Panc1 (cell line): ENCODE results near the gene TRAPPC10. TPM values are rescaled to one million over a fixed set of nuclear protein-coding genes. Genes with fewer than 3 reads are reported as not detected.

ENCODE experiments used
- ATAC-seq: fragments of 200-7000 bp; cut with Tn5 transposase; 2 replicates; pipeline ENCODE4 v1.9.1; 2020; ENCODE audit warnings: mild to moderate bottlenecking, moderate library complexity
- Bru-seq: library from RNA; stranded (reverse); fragments of 400-500 nt; gene quantifications from one replicate; lab custom pipeline; 2021; lab: Mats Ljungman, UMichigan
- BruChase-seq, 2 experiments: library from RNA; stranded (reverse); fragments of 400-500 nt; gene quantifications; one replicate each; lab custom pipeline; 2021; lab: Mats Ljungman, UMichigan
- BruUV-seq: library from RNA; stranded (reverse); fragments of 400-500 nt; replicated peaks from 2 replicates; lab custom pipeline; 2021; lab: Mats Ljungman, UMichigan
- CTCF ChIA-PET: fragments of 300-600 bp; sonication (Branson Sonifier 250); formaldehyde crosslinking; loops from one replicate; lab custom pipeline; 2022; ENCODE audit warnings: antibody characterized with exemption; lab: Charles Lee
- POLR2A ChIA-PET: fragments of 300-600 bp; sonication (Branson Sonifier 250); formaldehyde crosslinking; loops from one replicate; lab custom pipeline; 2022; ENCODE audit warnings: antibody characterized with exemption; lab: Charles Lee
- DNase-seq: peaks from one replicate; pipeline ENCODE4 v3.0.0-alpha.2; 2010; ENCODE audit warnings: low read depth, low spot score
- H3K27ac ChIP-seq: 2 replicates; pipeline ENCODE4 v1.5.1; 2011; ENCODE audit warnings: mild to moderate bottlenecking, low read length, inconsistent platforms
- H3K27me3 ChIP-seq: fragments of 200-500 bp; sonication (Bioruptor generic); 2 replicates; pipeline ENCODE4 v1.6.0; 2014; ENCODE audit warnings: low read length, inconsistent platforms; ENCODE audit not compliant: control insufficient read depth, insufficient read depth
- H3K36me3 ChIP-seq: fragments of 200-500 bp; sonication (Bioruptor generic); 2 replicates; pipeline ENCODE4 v1.5.1; 2014; ENCODE audit warnings: inconsistent platforms, mild to moderate bottlenecking, low read length, moderate library complexity; ENCODE audit not compliant: control insufficient read depth, insufficient read depth
- H3K4me1 ChIP-seq: 2 replicates; pipeline ENCODE4 v1.5.1; 2011; ENCODE audit warnings: inconsistent platforms, mild to moderate bottlenecking, low read length, moderate library complexity; ENCODE audit not compliant: control insufficient read depth, insufficient read depth
- H3K4me3 ChIP-seq, 2 experiments: 2 replicates each; pipeline ENCODE4 v1.5.1; 2011 to 2012; ENCODE audit warnings: low read depth in 2 of 2, low read length in 2 of 2, mild to moderate bottlenecking in 2 of 2, inconsistent platforms in 1 of 2, moderate library complexity in 1 of 2
- H3K9me3 ChIP-seq: fragments of 200-500 bp; sonication (Bioruptor generic); 2 replicates; pipeline ENCODE4 v1.5.1; 2014; ENCODE audit warnings: low read depth, mild to moderate bottlenecking, inconsistent platforms, low read length, moderate library complexity; ENCODE audit not compliant: control insufficient read depth, insufficient read depth
- CTCF ChIP-seq: fragments of 450-650 bp; IDR thresholded peaks from 2 replicates; pipeline ENCODE4 v1.5.1; 2017; ENCODE audit warnings: mild to moderate bottlenecking
- POLR2AphosphoS5 ChIP-seq: IDR thresholded peaks from 2 replicates; pipeline ENCODE4 v1.6.1; 2012; ENCODE audit warnings: mild to moderate bottlenecking, low read depth, low read length, moderate library complexity
- REST ChIP-seq, 2 experiments: IDR thresholded peaks; 2 replicates each; pipeline ENCODE4 v1.6.1; 2011 to 2012; ENCODE audit warnings: low read depth in 2 of 2, control low read depth in 1 of 2, low read length in 1 of 2, mild to moderate bottlenecking in 1 of 2, moderate library complexity in 1 of 2; ENCODE audit not compliant: insufficient read depth in 1 of 2
- SIN3A ChIP-seq: IDR thresholded peaks from 2 replicates; pipeline ENCODE4 v1.6.1; 2012; ENCODE audit warnings: low read depth, mild to moderate bottlenecking, low read length, moderate library complexity, borderline replicate concordance; ENCODE audit not compliant: insufficient read depth
- TCF7L2 ChIP-seq: IDR thresholded peaks from 2 replicates; pipeline ENCODE4 v1.6.1; 2011; ENCODE audit warnings: mild to moderate bottlenecking, low read depth, low read length, inconsistent platforms
- in situ Hi-C: cut with HindIII; loops from 2 replicates; pipeline ENCODE4 v1.10.0; 2016; ENCODE audit warnings: low sequenced_read_pairs, low pct_unique_long_range_greater_than_20kb
- intact Hi-C: fragments of 100-400 bp; cut with micrococcal nuclease; formaldehyde crosslinking; loops from one replicate; pipeline ENCODE4 v1.10.0; 2022; ENCODE audit not compliant: unreplicated experiment
- long read RNA-seq: library from polyadenylated mRNA; unstranded; transcript quantifications from one replicate; pipeline ENCODE4 v2.0.0, GENCODE V29; 2021; ENCODE audit not compliant: unreplicated experiment
- polyA plus RNA-seq: library from polyadenylated mRNA; unstranded; fragments of >200 nt; gene quantifications from one replicate; pipeline ENCODE4 v1.2.1, GENCODE V29; 2012; ENCODE audit warnings: missing spikeins; ENCODE audit not compliant: insufficient read length
- total RNA-seq: library from RNA; stranded (reverse); gene quantifications from one replicate; pipeline ENCODE4 v1.2.1, GENCODE V29; 2021; ENCODE audit not compliant: unreplicated experiment

Gene TRAPPC10
- total RNA-seq (34.5 TPM), Bru-seq, nascent RNA (percentile 78 among the genes with signal in this experiment), BruChase-seq, experiment 1, labeled RNA remaining after a 2-hour chase (percentile 74 among the genes with signal in this experiment), BruChase-seq, experiment 2, labeled RNA remaining after a 6-hour chase (percentile 80 among the genes with signal in this experiment)
- polyA plus RNA-seq, result 18.0 TPM
- long read RNA-seq, transcript TRAPPC10-202 (7 exons, 1,763 nt), result major isoform, 7 of 22 reads
- long read RNA-seq, partial matches to known transcripts, result 10 of 22 reads
- long read RNA-seq, other reads (novel, unspliced or antisense), result 5 of 22 reads

- ChIA-PET CTCF (no interaction called here), POLR2A (no interaction called here)
- Histone ChIP-seq H3K27ac (peak within 1 kb of the TSS; percentile 75), H3K4me1 (peaks cover 12% of the 10 kb centered on the region), H3K4me3 (peak within 1 kb of the TSS; percentile 72 to 75), H3K36me3 (no peaks in the 10 kb centered on the region; the same call in 1 of the 2 replicates), H3K9me3 (no peaks in the 10 kb centered on the region), H3K27me3 (no peaks in the 10 kb centered on the region)
- BruUV-seq, result no TSS peak
- ATAC-seq, result peak; percentile 97
- in situ Hi-C loops (no loop called here), intact Hi-C loops (no loop called here)
- TF ChIP-seq POLR2AphosphoS5, result peak; percentile 56
- no peak for TF ChIP-seq TCF7L2
- no peak for DNase-seq
Measured at GRCh38 chr21:44011579-44012473, at the start of gene TRAPPC10. Gene TRAPPC10 (plus strand): TSS chr21:44012309. CDS start chr21:44012494, 185 bp downstream.

GRCh38 chr21:43965911-43966585 is 46.1 kb upstream of the TRAPPC10 start:
- DNase-seq, result no peak
- POLR2A ChIA-PET, result no interaction called here
- in situ Hi-C loops, result no loop called here
- no peaks in the 10 kb centered on the region for H3K36me3 ChIP-seq
- no peak overlapping the region for H3K27ac ChIP-seq
- BruUV-seq, result no TSS peak
- no peaks in the 10 kb centered on the region for H3K27me3 ChIP-seq
- CTCF ChIA-PET, result no interaction called here
- H3K4me3 ChIP-seq, result no peak overlapping the region
- intact Hi-C loops, result no loop called here
- TF ChIP-seq POLR2AphosphoS5, result no peak
- TF ChIP-seq TCF7L2, result no peak
- no peak for TF ChIP-seq REST (IDR thresholded peaks at IDR 0.05; ENCODE audit: insufficient read depth in 1 of 2, low read depth in 2 of 2, low read length in 1 of 2)
- TF ChIP-seq CTCF, result no peak
- no peak for TF ChIP-seq SIN3A
- no peaks in the 10 kb centered on the region for H3K9me3 ChIP-seq
- no peaks in the 10 kb centered on the region for H3K4me1 ChIP-seq
- ATAC-seq, result no peak
